Endothelial cell (in vitro differentiated cells): ENCODE measurements around the gene ANKMY1. TPM values are rescaled to one million over a fixed set of nuclear protein-coding genes. Genes with fewer than 3 reads are reported as not detected.

ENCODE experiments used
- DNase-seq: peaks from one replicate; pipeline ENCODE4 v3.0.0; 2021; ENCODE audit warnings: low spot score
- H3K27ac Mint-ChIP-seq: one replicate; pipeline ENCODE4 v1.8.0; 2021; ENCODE audit warnings: mixed read lengths, inconsistent platforms; ENCODE audit not compliant: unreplicated experiment
- H3K27me3 Mint-ChIP-seq: one replicate; pipeline ENCODE4 v1.8.0; 2021; ENCODE audit warnings: mild to moderate bottlenecking, moderate library complexity, mixed read lengths, inconsistent platforms; ENCODE audit not compliant: unreplicated experiment
- H3K36me3 Mint-ChIP-seq: one replicate; pipeline ENCODE4 v1.8.0; 2021; ENCODE audit warnings: mild to moderate bottlenecking, low read depth, mixed read lengths, inconsistent platforms; ENCODE audit not compliant: unreplicated experiment
- H3K4me1 Mint-ChIP-seq: one replicate; pipeline ENCODE4 v1.8.0; 2021; ENCODE audit warnings: mild to moderate bottlenecking, mixed read lengths, inconsistent platforms; ENCODE audit not compliant: unreplicated experiment
- H3K4me3 Mint-ChIP-seq: one replicate; pipeline ENCODE4 v1.8.0; 2021; ENCODE audit warnings: mild to moderate bottlenecking, mixed read lengths, inconsistent platforms; ENCODE audit not compliant: unreplicated experiment
- H3K9me3 Mint-ChIP-seq: one replicate; pipeline ENCODE4 v1.8.0; 2021; ENCODE audit warnings: mixed read lengths, inconsistent platforms; ENCODE audit not compliant: unreplicated experiment
- CTCF ChIP-seq: fragments of 200-600 bp; sonication (generic); IDR thresholded peaks from one replicate; pipeline ENCODE4 v1.5.0; 2021; ENCODE audit warnings: antibody characterized with exemption; ENCODE audit not compliant: unreplicated experiment
- total RNA-seq: library from RNA; stranded (reverse); fragmentation: NEBNext Ultra II Directional; extraction: Animal tissue kit (Norgen Biotek cat#: 25700); gene quantifications from one replicate; pipeline ENCODE4 v1.2.1, GENCODE V29; 2021; ENCODE audit not compliant: unreplicated experiment

Gene ANKMY1
- total RNA-seq, 1 donor from 2014 or later, result 5.6 TPM

- no peaks in the 10 kb centered on the region for H3K36me3 Mint-ChIP-seq
- no peak overlapping the region for H3K27ac Mint-ChIP-seq
- H3K4me3 Mint-ChIP-seq, result peak overlapping the region; percentile 88
Observed at GRCh38 chr2:240434728-240435456, 122.9 kb downstream of the ANKMY1 start.

DNA sequence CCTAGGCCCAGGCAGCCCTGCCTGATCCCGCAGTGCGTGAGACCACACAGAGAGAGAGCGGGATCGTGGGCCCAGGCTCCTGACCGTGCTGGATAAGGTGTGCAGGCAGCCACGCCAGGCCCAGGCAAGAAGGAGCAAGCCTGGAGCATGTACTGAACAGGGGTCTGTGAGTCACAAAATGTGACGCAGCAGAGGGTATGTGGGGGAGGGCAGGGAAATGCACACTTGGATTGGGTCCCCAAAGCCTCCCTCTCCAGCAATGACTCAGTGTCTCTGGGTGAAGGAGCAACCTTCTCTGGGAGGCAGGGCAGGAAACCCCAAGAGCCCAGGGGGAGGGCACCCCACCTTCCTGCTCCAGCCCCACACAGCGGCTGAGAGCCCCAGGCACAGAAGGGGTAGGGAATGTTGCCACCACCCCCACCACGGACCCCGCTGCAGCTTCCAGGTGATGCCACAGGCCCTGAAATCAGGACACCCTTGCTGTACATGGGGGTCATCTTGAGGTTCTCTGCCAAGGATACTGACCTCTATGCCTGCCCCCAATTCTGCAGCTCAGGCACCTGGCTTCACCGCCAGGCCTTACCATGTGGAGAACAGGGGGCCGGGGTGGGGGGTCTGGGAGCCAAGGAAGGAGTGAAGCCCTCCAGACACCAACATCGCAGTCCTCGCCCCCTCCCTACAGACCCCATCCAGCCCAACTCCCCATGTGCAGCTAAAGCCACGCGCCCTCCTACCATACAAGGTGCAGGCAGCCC is 123.6 kb downstream of the ANKMY1 start:
- Mint-ChIP-seq H3K4me3 (peak overlapping the region; percentile 88), H3K4me1 (peaks cover 5% of the 10 kb centered on the region), H3K36me3 (no peaks in the 10 kb centered on the region), H3K27me3 (peaks cover 17% of the 10 kb centered on the region), H3K27ac (no peak overlapping the region), H3K9me3 (no peaks in the 10 kb centered on the region)
- no peak for TF ChIP-seq CTCF
- DNase-seq, result no peak

More at GRCh38 chr2:240434728-240435456, 122.9 kb downstream of the ANKMY1 start:
- Mint-ChIP-seq H3K27me3 (peaks cover 15% of the 10 kb centered on the region), H3K9me3 (no peaks in the 10 kb centered on the region), H3K4me1 (peaks cover 5% of the 10 kb centered on the region)
- no peak for TF ChIP-seq CTCF
- DNase-seq, result peak; percentile 48

DNA sequence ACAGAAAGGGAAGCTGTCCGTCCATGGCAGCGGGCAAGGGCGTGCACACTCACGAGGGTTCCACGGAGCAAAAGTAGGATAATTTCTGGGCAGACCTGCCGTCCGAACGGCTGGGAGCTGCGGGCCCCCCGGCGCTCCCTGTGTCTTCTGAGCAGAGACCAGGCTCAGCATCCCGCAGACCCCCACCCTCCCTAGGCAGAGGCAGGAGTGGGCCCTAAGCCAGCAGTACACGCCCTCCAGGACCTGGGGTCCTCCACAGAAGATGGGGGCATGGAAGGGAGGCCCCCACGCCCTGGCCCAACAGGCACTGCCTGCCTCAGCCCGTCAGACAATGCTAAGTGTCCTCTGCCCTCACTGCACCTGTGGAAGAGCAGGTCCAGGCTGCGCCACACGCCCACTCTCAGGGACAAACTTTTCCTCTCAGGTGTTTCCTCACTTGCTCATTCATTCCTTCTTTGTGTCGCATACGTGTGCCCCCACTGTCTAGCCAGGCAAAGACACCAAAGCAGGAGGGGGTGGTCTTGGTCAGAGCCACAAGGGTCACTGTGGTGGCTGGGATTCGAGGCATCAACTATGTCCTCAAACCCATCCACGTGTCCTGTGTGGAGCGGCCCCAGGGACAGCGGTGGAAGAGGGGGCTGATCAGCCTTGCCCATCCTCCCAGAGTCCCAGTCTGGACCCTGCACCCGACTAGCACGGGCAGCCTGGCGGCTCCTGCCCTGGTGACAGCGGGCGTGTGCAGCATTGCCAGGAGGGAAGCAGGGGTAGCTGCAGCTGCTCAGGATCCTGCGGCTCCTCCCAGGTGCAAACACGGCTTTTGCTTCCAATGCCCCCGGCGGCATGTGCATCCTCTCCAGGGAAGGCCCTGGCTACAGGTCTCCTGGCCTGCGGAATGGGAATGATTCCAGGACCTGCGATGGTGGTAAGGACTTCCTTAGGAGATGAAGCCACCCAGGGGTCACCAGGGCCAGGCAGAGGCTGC is 124.7 kb downstream of the ANKMY1 start:
- Mint-ChIP-seq H3K4me1 (peaks cover 5% of the 10 kb centered on the region), H3K4me3 (no peak overlapping the region), H3K9me3 (no peaks in the 10 kb centered on the region), H3K27me3 (peaks cover 16% of the 10 kb centered on the region), H3K27ac (no peak overlapping the region), H3K36me3 (no peaks in the 10 kb centered on the region)
- DNase-seq, result peak; percentile 4
- no peak for TF ChIP-seq CTCF

GRCh38 chr2:240432430-240432819 is 125.4 kb downstream of the ANKMY1 start:
- no peaks in the 10 kb centered on the region for H3K36me3 Mint-ChIP-seq

More at GRCh38 chr2:240432430-240432819, 125.4 kb downstream of the ANKMY1 start:
- Mint-ChIP-seq H3K4me1 (peaks cover 3% of the 10 kb centered on the region), H3K27ac (no peak overlapping the region), H3K9me3 (no peaks in the 10 kb centered on the region), H3K4me3 (no peak overlapping the region), H3K27me3 (peaks cover 10% of the 10 kb centered on the region)
- no peak for TF ChIP-seq CTCF
- no peak for DNase-seq
